SK-N-SH treated with all-trans-retinoic acid at 6 μM for 48 hours (cell line): Measurements from ENCODE around the gene EN1.
A peak's percentile ranks its signal among the peaks of the same experiment; 100 is the strongest.

ENCODE experiments used
- ATAC-seq: fragments of 200-7000 bp; cut with Tn5 transposase; 3 replicates; pipeline ENCODE4 v1.9.1; 2020; ENCODE audit warnings: mild to moderate bottlenecking, moderate library complexity
- BACH2 ChIP-seq: fragments of 250-450 bp; sonication (Bioruptor Pico); IDR thresholded peaks from 2 replicates; pipeline ENCODE4 v1.9.0; 2021; ENCODE audit warnings: mild to moderate bottlenecking, borderline replicate concordance
- ESRRG ChIP-seq: fragments of 250-450 bp; sonication (Bioruptor Pico); IDR thresholded peaks from 2 replicates; pipeline ENCODE4 v1.6.1; 2021; ENCODE audit warnings: mild to moderate bottlenecking
- OSR1 ChIP-seq: fragments of 250-450 bp; sonication (Bioruptor Pico); IDR thresholded peaks from 2 replicates; pipeline ENCODE4 v1.8.0; 2022; ENCODE audit warnings: moderate library complexity, mild to moderate bottlenecking, inconsistent platforms
- SNAI2 ChIP-seq: fragments of 250-450 bp; sonication (Bioruptor Pico); IDR thresholded peaks from 2 replicates; pipeline ENCODE4 v1.5.0; 2020; ENCODE audit warnings: mild to moderate bottlenecking, moderate library complexity
- TOX ChIP-seq: fragments of 250-450 bp; sonication (Bioruptor Pico); IDR thresholded peaks from 2 replicates; pipeline ENCODE4 v1.8.0; 2021; ENCODE audit warnings: mild to moderate bottlenecking, moderate library complexity, borderline replicate concordance
- ZFP3 ChIP-seq: fragments of 250-450 bp; sonication (Bioruptor Pico); IDR thresholded peaks from 2 replicates; pipeline ENCODE4 v1.5.0; 2020; ENCODE audit warnings: mild to moderate bottlenecking, moderate library complexity
- ZFP30 ChIP-seq: fragments of 450-650 bp; formaldehyde crosslinking; IDR thresholded peaks from 2 replicates; pipeline ENCODE4 v1.5.0; 2022; ENCODE audit warnings: mild to moderate bottlenecking, moderate library complexity
- ZNF565 ChIP-seq: fragments of 450-650 bp; formaldehyde crosslinking; conservative IDR thresholded peaks from 2 replicates; pipeline ENCODE4 v1.5.0; 2020; ENCODE audit warnings: low read depth, mild to moderate bottlenecking, moderate library complexity
- ZNF8 ChIP-seq: fragments of 450-650 bp; formaldehyde crosslinking; IDR thresholded peaks from 2 replicates; pipeline ENCODE4 v1.5.0; 2020; ENCODE audit warnings: mild to moderate bottlenecking, moderate library complexity
- TF ChIP-seq, protein P1 (sequence below): fragments of 250-450 bp; sonication (Bioruptor Pico); IDR thresholded peaks from 2 replicates; pipeline ENCODE4 v1.8.0; 2021; ENCODE audit warnings: low read depth, mild to moderate bottlenecking, moderate library complexity, borderline replicate concordance
- TF ChIP-seq, protein P2 (sequence below): fragments of 250-450 bp; sonication (Bioruptor Pico); IDR thresholded peaks from 2 replicates; pipeline ENCODE4 v1.5.1; 2021; ENCODE audit warnings: mild to moderate bottlenecking, moderate library complexity
- TF ChIP-seq, protein P3 (sequence below): fragments of 250-450 bp; sonication (Bioruptor Pico); IDR thresholded peaks from 2 replicates; pipeline ENCODE4 v1.5.0; 2020; ENCODE audit warnings: mild to moderate bottlenecking, moderate library complexity
- TF ChIP-seq, protein P4 (sequence below): fragments of 250-450 bp; sonication (Bioruptor Pico); IDR thresholded peaks from 2 replicates; pipeline ENCODE4 v1.8.0; 2020; ENCODE audit warnings: mild to moderate bottlenecking, moderate library complexity, borderline replicate concordance

The EN1 gene

DNA sequence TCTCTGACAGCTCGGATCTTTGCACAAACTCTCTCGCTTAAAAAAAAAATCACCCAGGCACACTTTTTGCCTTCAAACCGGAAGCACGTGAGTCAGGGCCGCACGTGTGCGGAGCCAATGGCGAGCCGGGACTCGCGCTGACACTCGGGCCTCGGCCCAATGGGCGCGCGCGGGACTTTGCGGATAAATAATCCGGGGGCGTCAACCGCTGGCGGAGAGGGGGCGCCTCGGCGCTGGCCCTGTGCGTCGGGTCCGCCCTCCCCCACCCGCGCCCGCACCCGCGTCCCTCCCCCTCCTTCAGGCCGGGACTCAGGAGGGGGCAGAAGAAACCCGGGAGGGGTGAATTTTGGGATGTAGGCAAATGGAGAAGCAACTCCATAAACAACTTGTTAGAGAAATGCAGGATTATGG, 319 bp upstream of the EN1 start:
- no peak for TF ChIP-seq ZNF8 (CRISPR knock-in tag)
- no peak for TF ChIP-seq ZFP3 (CRISPR knock-in tag)
- no peak for TF ChIP-seq ZNF565
- TF ChIP-seq TOX (CRISPR knock-in tag): no peak
- TF ChIP-seq, protein P1, sequence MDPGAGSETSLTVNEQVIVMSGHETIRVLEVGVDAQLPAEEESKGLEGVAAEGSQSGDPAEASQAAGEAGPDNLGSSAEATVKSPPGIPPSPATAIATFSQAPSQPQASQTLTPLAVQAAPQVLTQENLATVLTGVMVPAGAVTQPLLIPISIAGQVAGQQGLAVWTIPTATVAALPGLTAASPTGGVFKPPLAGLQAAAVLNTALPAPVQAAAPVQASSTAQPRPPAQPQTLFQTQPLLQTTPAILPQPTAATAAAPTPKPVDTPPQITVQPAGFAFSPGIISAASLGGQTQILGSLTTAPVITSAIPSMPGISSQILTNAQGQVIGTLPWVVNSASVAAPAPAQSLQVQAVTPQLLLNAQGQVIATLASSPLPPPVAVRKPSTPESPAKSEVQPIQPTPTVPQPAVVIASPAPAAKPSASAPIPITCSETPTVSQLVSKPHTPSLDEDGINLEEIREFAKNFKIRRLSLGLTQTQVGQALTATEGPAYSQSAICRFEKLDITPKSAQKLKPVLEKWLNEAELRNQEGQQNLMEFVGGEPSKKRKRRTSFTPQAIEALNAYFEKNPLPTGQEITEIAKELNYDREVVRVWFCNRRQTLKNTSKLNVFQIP: no peak
- TF ChIP-seq OSR1 (CRISPR knock-in tag): no peak

DNA sequence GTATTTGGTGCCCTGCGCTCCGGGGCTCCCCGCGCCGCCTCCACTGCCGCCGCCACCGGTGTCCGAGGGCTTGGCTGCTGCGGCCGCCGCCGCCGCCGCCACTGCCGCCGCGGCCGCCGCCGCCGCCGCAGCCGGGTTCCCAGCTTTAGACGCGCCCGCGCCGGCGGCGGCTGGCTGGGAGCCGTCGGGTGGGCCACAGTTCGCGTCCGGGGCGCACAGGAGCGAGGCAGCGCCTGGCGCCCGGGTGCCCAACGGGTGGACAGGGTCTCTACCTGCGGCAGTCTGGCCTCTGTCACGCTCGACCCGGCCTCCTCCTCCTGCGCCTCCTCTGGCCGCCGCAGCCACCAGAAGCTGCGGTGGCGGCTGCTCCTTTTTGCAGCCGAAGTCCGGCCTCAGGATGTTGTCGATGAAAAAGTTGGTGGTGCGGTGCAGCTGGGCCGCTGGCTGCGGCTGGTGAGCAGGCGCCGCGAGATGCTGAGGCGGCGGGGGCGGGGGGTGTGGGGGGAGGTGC, 951 bp downstream of the EN1 start:
- TF ChIP-seq OSR1 (CRISPR knock-in tag) (no peak), ZFP3 (CRISPR knock-in tag) (no peak)
- ATAC-seq: no peak

More for the DNA sequence above, 319 bp upstream of the EN1 start:
- 0 out of 3 replicates have a peak, but pooled peaks have one; percentile 12 for ATAC-seq

DNA sequence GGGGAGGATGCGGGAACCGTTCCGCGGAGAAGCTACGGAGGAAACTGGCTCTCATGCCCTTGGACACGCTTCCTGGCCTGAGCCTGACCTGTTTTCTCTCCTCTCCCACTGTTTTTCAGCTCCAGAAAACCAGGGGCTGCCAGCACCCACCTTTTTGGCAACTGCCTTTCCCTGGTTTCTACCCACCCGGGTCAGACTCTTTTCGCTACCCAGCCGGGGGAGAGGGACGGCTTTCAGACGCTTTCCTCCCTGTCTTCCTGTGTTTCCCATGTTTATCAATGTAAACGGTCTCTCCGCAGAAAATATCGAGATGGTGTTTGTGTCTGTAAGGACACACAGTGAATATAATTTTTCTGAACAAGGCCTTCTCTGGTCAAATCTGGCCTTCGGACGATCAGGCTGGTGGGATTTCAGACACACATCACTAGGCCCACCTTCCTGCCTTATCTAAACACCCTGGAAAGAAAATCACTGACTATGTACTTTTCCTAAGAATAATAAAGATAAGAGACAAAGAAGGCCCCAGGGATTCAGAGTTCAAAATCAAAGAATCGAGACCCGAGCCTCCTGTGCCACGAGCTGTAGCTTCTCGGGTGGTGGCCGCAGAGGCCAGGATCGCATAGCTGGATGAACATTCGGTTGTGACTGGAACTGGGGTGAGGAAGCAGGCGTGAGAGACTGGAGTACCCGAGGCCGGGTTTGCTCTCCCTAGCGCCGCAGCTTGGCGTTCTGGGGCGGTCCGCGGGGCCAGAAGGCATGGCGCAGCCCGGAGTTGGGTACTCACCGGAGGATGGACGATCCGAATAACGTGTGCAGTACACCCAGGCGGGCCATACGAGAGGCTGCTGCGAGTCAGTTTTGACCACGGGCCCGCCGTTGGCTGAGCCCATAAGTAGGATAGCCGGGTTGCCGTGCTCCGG, 1.7 kb downstream of the EN1 start:
- TF ChIP-seq SNAI2 (CRISPR knock-in tag): no peak
- TF ChIP-seq, protein P2, sequence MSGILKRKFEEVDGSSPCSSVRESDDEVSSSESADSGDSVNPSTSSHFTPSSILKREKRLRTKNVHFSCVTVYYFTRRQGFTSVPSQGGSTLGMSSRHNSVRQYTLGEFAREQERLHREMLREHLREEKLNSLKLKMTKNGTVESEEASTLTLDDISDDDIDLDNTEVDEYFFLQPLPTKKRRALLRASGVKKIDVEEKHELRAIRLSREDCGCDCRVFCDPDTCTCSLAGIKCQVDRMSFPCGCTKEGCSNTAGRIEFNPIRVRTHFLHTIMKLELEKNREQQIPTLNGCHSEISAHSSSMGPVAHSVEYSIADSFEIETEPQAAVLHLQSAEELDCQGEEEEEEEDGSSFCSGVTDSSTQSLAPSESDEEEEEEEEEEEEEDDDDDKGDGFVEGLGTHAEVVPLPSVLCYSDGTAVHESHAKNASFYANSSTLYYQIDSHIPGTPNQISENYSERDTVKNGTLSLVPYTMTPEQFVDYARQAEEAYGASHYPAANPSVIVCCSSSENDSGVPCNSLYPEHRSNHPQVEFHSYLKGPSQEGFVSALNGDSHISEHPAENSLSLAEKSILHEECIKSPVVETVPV (CRISPR knock-in tag): no peak
- TF ChIP-seq, all 23 proteins: peak for 0
- no peak for ATAC-seq

DNA sequence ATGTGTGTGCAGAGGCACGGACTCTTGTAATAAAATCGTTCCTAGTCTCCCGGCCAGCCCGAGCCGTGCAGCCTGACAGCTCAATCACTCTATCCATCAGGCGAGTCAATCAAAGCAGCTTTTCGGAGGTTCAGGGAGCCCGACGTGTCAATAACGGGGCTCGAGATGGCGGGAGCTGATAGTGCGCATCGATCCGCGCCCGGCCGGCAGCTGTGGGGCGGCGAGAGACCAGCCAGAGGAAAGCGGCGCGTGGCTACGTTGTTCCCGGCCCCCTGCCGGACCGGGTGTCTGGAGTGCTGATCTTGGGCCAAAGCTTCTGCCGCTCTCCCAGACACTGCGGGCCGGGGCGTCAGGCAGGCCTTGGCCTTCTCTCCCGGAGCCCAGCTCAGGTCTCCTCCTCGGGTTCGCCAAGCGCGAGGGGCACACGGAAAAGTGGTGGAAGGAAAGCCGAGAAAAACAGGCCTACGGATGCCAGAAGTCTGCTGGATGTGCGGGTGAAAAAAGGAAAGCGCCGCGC, 2.4 kb downstream of the EN1 start:
- TF ChIP-seq ESRRG (CRISPR knock-in tag) (no peak), OSR1 (CRISPR knock-in tag) (no peak), SNAI2 (CRISPR knock-in tag) (no peak), TOX (CRISPR knock-in tag) (no peak), BACH2 (no peak)
- TF ChIP-seq, protein P3, sequence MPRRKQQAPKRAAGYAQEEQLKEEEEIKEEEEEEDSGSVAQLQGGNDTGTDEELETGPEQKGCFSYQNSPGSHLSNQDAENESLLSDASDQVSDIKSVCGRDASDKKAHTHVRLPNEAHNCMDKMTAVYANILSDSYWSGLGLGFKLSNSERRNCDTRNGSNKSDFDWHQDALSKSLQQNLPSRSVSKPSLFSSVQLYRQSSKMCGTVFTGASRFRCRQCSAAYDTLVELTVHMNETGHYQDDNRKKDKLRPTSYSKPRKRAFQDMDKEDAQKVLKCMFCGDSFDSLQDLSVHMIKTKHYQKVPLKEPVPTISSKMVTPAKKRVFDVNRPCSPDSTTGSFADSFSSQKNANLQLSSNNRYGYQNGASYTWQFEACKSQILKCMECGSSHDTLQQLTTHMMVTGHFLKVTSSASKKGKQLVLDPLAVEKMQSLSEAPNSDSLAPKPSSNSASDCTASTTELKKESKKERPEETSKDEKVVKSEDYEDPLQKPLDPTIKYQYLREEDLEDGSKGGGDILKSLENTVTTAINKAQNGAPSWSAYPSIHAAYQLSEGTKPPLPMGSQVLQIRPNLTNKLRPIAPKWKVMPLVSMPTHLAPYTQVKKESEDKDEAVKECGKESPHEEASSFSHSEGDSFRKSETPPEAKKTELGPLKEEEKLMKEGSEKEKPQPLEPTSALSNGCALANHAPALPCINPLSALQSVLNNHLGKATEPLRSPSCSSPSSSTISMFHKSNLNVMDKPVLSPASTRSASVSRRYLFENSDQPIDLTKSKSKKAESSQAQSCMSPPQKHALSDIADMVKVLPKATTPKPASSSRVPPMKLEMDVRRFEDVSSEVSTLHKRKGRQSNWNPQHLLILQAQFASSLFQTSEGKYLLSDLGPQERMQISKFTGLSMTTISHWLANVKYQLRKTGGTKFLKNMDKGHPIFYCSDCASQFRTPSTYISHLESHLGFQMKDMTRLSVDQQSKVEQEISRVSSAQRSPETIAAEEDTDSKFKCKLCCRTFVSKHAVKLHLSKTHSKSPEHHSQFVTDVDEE (CRISPR knock-in tag): no peak
- TF ChIP-seq, protein P4, sequence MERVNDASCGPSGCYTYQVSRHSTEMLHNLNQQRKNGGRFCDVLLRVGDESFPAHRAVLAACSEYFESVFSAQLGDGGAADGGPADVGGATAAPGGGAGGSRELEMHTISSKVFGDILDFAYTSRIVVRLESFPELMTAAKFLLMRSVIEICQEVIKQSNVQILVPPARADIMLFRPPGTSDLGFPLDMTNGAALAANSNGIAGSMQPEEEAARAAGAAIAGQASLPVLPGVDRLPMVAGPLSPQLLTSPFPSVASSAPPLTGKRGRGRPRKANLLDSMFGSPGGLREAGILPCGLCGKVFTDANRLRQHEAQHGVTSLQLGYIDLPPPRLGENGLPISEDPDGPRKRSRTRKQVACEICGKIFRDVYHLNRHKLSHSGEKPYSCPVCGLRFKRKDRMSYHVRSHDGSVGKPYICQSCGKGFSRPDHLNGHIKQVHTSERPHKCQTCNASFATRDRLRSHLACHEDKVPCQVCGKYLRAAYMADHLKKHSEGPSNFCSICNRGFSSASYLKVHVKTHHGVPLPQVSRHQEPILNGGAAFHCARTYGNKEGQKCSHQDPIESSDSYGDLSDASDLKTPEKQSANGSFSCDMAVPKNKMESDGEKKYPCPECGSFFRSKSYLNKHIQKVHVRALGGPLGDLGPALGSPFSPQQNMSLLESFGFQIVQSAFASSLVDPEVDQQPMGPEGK: no peak
- TF ChIP-seq, all 23 proteins: peak for 0
- ATAC-seq: 0 out of 3 replicates have a peak, but pooled peaks have one; percentile 14

DNA sequence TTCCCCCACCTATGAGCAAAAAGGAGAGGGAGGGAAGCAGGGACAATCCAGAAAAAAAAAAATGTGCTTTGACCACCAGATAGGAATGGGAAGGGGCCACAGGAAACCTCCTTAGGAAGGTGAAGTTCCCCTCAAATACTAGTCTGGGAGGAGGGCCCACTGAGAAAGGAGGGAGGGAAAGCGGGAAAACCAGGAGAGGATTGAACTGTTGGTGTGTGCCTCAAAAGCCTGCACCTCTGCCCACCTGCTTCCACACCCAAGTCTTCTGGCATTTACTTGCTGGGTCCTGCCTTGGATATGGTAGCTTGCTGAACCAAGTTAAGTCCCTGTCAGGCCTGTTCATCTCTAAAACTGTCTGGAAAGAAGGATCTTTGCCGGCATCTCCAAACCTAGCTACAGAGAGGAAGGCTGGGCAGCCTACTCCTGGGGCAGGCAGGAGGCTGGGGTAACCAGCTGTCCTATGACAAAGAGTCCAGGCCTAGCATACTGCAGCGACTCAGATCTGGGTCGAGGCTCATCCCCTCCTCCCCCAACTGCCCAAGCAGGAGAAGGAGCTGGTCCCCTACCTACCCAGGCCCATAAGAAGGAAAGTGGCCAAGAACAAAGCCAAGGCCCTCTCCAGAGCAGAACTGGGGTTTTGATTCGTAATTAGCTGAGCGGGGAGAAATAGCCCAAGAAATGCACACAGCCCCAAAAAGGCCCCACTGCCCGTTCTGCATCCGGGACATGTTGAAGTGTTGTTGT, 3.0 kb downstream of the EN1 start:
- TF ChIP-seq ZFP30 (no peak), ZNF8 (CRISPR knock-in tag) (no peak)
- no peak for ATAC-seq
